ENCODE measurements around the gene TAF12.

TAF12 gene

GRCh38 chr1:28581531-28582247 is 61.2 kb downstream of the TAF12 start:
- peaks cover 8% of the 10 kb centered on the region; the same call in 1 of the 2 replicates for H3F3A ChIP-seq (ENCODE audit: insufficient read depth, low read length)
- no peak for TF ChIP-seq EZH2 (IDR thresholded peaks at IDR 0.05; ENCODE audit: borderline replicate concordance, low read length)
- TF ChIP-seq, protein P1, sequence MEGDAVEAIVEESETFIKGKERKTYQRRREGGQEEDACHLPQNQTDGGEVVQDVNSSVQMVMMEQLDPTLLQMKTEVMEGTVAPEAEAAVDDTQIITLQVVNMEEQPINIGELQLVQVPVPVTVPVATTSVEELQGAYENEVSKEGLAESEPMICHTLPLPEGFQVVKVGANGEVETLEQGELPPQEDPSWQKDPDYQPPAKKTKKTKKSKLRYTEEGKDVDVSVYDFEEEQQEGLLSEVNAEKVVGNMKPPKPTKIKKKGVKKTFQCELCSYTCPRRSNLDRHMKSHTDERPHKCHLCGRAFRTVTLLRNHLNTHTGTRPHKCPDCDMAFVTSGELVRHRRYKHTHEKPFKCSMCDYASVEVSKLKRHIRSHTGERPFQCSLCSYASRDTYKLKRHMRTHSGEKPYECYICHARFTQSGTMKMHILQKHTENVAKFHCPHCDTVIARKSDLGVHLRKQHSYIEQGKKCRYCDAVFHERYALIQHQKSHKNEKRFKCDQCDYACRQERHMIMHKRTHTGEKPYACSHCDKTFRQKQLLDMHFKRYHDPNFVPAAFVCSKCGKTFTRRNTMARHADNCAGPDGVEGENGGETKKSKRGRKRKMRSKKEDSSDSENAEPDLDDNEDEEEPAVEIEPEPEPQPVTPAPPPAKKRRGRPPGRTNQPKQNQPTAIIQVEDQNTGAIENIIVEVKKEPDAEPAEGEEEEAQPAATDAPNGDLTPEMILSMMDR (IDR thresholded peaks at IDR 0.05; ENCODE audit: low read length) = peak; percentile 17; the same call in 1 of the 2 replicates
- no peaks in the 10 kb centered on the region for H3K9me2 ChIP-seq (ENCODE audit: low read depth, low read length)
- H3K4me1 ChIP-seq (ENCODE audit: insufficient read depth, low read length, severe bottlenecking) = peaks cover 37% of the 10 kb centered on the region
- H3K36me3 ChIP-seq (ENCODE audit: insufficient read depth, low read length) = peaks cover 49% of the 10 kb centered on the region
- peaks cover 16% of the 10 kb centered on the region for H3K79me2 ChIP-seq (ENCODE audit: insufficient read depth, low read length)
- no peaks in the 10 kb centered on the region for H4K20me1 ChIP-seq (ENCODE audit: insufficient read depth, low read length)
- H2AFZ ChIP-seq (ENCODE audit: low read length) = no peak overlapping the region
- peak overlapping the region; percentile 79 for H3K4me2 ChIP-seq (ENCODE audit: low read length)
- peak overlapping the region; percentile 90 for H3K9ac ChIP-seq (ENCODE audit: low read length)
- no peaks in the 10 kb centered on the region for H3K27me3 ChIP-seq (ENCODE audit: insufficient read depth, low read length)
- H3K4me3 ChIP-seq (ENCODE audit: low read depth, low read length, poor library complexity, severe bottlenecking) = peak overlapping the region; percentile 86
- H3K27ac ChIP-seq (ENCODE audit: low read depth, low read length, poor library complexity, severe bottlenecking) = peak overlapping the region; percentile 67
- H3K9me3 ChIP-seq (ENCODE audit: low read length) = no peaks in the 10 kb centered on the region

DNA sequence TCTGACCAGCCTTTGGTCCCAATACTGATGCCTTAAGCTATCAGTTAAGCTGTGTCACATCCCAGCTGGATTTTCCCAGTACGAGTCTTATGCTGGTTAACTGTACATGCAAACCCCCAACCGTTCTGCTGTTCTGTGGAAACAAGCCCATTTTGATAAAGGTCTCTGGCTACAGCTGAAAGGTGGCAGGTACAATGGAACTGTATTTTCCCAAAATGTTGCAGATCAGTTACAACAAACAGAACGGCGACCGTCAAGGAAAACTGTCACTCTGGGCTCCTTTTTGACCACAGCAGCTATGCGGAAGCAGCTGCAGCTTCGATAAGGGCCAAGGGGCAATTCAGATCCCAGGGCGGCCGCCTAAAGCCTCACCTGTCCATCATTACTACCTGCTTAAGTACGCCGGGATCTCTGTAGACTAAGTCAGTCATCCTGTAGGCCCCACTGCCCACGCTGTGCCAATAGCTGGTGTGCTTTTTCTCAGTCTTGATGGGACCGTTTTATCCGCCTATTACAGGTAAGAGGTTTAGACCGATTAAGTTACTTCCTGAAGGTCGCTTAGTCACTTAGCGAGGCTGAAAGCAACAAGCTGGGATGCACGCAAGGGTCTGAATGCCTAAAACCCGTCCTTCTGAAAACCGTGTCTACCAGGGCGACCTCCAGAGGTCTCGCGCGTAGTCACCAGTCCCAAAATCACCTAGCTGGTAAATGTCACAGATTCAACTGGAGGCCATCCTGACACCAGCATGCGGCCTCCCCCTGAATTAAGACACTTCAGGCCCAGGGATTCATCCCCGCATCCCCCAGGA is 61.9 kb downstream of the TAF12 start:
- Histone ChIP-seq H3K9me3 (ENCODE audit: low read length) (no peaks in the 10 kb centered on the region), H3K36me3 (ENCODE audit: insufficient read depth, low read length) (peaks cover 51% of the 10 kb centered on the region), H3K27ac (ENCODE audit: low read depth, low read length, poor library complexity, severe bottlenecking) (peak overlapping the region; percentile 67), H2AFZ (ENCODE audit: low read length) (no peak overlapping the region), H3K79me2 (ENCODE audit: insufficient read depth, low read length) (peaks cover 16% of the 10 kb centered on the region), H3K27me3 (ENCODE audit: insufficient read depth, low read length) (no peaks in the 10 kb centered on the region), H3K9ac (ENCODE audit: low read length) (peak overlapping the region; percentile 90), H4K20me1 (ENCODE audit: insufficient read depth, low read length) (no peaks in the 10 kb centered on the region), H3K9me2 (ENCODE audit: low read depth, low read length) (no peaks in the 10 kb centered on the region), H3K4me2 (ENCODE audit: low read length) (peak overlapping the region; percentile 79), H3K4me1 (ENCODE audit: insufficient read depth, low read length, severe bottlenecking) (peaks cover 30% of the 10 kb centered on the region), H3F3A (ENCODE audit: insufficient read depth, low read length) (peaks cover 8% of the 10 kb centered on the region; the same call in 1 of the 2 replicates), H3K4me3 (ENCODE audit: low read depth, low read length, poor library complexity, severe bottlenecking) (peak overlapping the region; percentile 86)
- TF ChIP-seq, protein P1 (IDR thresholded peaks at IDR 0.05; ENCODE audit: low read length) = peak; percentile 67
- TF ChIP-seq EZH2 (IDR thresholded peaks at IDR 0.05; ENCODE audit: borderline replicate concordance, low read length) = no peak

GRCh38 chr1:28579401-28579800 is 63.5 kb downstream of the TAF12 start:
- peaks cover 62% of the 10 kb centered on the region for H3K36me3 ChIP-seq (ENCODE audit: insufficient read depth, low read length)
- H3K4me2 ChIP-seq (ENCODE audit: low read length) = peak overlapping the region; percentile 79
- peaks cover 8% of the 10 kb centered on the region; the same call in 1 of the 2 replicates for H3F3A ChIP-seq (ENCODE audit: insufficient read depth, low read length)
- peaks cover 16% of the 10 kb centered on the region for H3K79me2 ChIP-seq (ENCODE audit: insufficient read depth, low read length)
- TF ChIP-seq, protein P1 (IDR thresholded peaks at IDR 0.05; ENCODE audit: low read length) = no peak
- TF ChIP-seq EZH2 (IDR thresholded peaks at IDR 0.05; ENCODE audit: borderline replicate concordance, low read length) = no peak
- peak overlapping the region; percentile 90; the same call in 1 of the 2 replicates for H3K9ac ChIP-seq (ENCODE audit: low read length)
- H2AFZ ChIP-seq (ENCODE audit: low read length) = no peak overlapping the region
- H3K4me3 ChIP-seq (ENCODE audit: low read depth, low read length, poor library complexity, severe bottlenecking) = peak overlapping the region; percentile 86
- H3K27ac ChIP-seq (ENCODE audit: low read depth, low read length, poor library complexity, severe bottlenecking) = peak overlapping the region; percentile 67
- no peaks in the 10 kb centered on the region for H3K9me2 ChIP-seq (ENCODE audit: low read depth, low read length)
- H3K9me3 ChIP-seq (ENCODE audit: low read length) = no peaks in the 10 kb centered on the region
- H4K20me1 ChIP-seq (ENCODE audit: insufficient read depth, low read length) = no peaks in the 10 kb centered on the region
- H3K4me1 ChIP-seq (ENCODE audit: insufficient read depth, low read length, severe bottlenecking) = peaks cover 30% of the 10 kb centered on the region
- H3K27me3 ChIP-seq (ENCODE audit: insufficient read depth, low read length) = no peaks in the 10 kb centered on the region
